Stimulated activated naive CD8-positive, alpha-beta T cell treated with anti-CD3 and anti-CD28 coated beads, Interleukin-15, Interleukin-2, amounts not matched to agents 100 ng/mL and 50 ng/mL, for 24 hours (primary cell): ENCODE data around the gene SIT1.
"Not testable (repeated sequence)": the region's sequence is repeated elsewhere in the genome, so short reads cannot be mapped to it uniquely, and the experiment has no call there.

Experiments used
- H3K27ac Mint-ChIP-seq: one replicate; pipeline ENCODE4 v1.8.0; 2021; ENCODE audit warnings: mild to moderate bottlenecking, mixed read lengths
- H3K27me3 Mint-ChIP-seq: one replicate; pipeline ENCODE4 v1.8.0; 2021; ENCODE audit warnings: mixed read lengths
- H3K36me3 Mint-ChIP-seq: one replicate; pipeline ENCODE4 v1.8.0; 2021; ENCODE audit warnings: low read depth, mixed read lengths
- H3K4me1 Mint-ChIP-seq: one replicate; pipeline ENCODE4 v1.8.0; 2021; ENCODE audit warnings: low read depth, mixed read lengths
- H3K4me3 Mint-ChIP-seq: one replicate; pipeline ENCODE4 v1.8.0; 2021; ENCODE audit warnings: mild to moderate bottlenecking, mixed read lengths
- H3K9me3 Mint-ChIP-seq: one replicate; pipeline ENCODE4 v1.8.0; 2021; ENCODE audit warnings: mixed read lengths

The SIT1 gene

GRCh38 chr9:35658137-35658967 is 7.6 kb upstream of the SIT1 start, which contains the start of gene CCDC107:
CCDC107 (plus strand) TSS chr9:35658292; CDS start chr9:35658380, 88 bp downstream.
- H3K4me1 Mint-ChIP-seq: peaks cover 68% of the 10 kb centered on the region
- H3K27me3 Mint-ChIP-seq: peaks cover 4% of the 10 kb centered on the region
- H3K4me3 Mint-ChIP-seq: peak within 1 kb of the TSS; percentile 87
- peaks cover 43% of the 10 kb centered on the region for H3K36me3 Mint-ChIP-seq
- H3K27ac Mint-ChIP-seq: peak within 1 kb of the TSS; percentile 100
- no peaks in the 10 kb centered on the region for H3K9me3 Mint-ChIP-seq

DNA sequence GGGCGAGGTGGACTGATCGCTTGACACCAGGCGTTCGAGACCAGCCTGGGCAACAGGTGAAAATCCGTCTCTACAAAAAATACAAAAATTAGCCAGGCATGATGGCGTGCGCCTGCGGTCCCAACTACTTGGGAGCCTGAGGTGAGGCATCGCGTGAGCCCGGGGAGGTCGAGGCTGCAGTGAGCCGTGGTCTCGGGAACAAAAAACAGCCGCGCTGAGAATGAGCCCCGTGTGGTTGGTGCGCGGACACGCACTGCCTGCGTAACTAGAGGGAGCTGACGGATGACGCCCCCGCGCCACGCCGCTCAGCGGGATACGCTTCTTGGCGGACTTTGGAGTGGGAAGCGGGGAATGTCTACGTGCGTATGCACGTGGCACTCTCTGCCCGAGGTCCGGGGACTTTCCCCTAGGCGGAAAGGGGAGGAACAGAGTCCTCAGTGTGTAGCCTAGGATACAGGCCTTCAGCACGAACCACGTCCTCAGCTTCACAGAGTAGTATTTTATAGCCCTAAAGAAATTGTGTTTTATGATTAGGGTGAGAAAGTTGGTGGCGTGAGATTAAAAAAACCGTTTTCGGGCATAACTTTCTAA is 6.9 kb upstream of the SIT1 start, which contains the start of gene RMRP:
Gene RMRP (minus strand): TSS at position 474 of the 591 bp plus-strand sequence.
- peaks cover 4% of the 10 kb centered on the region for H3K27me3 Mint-ChIP-seq
- peak within 1 kb of the TSS; percentile 87 for H3K4me3 Mint-ChIP-seq
- H3K36me3 Mint-ChIP-seq: peaks cover 37% of the 10 kb centered on the region
- H3K9me3 Mint-ChIP-seq: no peaks in the 10 kb centered on the region
- H3K27ac Mint-ChIP-seq: peak within 1 kb of the TSS; percentile 100
- H3K4me1 Mint-ChIP-seq: peaks cover 61% of the 10 kb centered on the region

DNA sequence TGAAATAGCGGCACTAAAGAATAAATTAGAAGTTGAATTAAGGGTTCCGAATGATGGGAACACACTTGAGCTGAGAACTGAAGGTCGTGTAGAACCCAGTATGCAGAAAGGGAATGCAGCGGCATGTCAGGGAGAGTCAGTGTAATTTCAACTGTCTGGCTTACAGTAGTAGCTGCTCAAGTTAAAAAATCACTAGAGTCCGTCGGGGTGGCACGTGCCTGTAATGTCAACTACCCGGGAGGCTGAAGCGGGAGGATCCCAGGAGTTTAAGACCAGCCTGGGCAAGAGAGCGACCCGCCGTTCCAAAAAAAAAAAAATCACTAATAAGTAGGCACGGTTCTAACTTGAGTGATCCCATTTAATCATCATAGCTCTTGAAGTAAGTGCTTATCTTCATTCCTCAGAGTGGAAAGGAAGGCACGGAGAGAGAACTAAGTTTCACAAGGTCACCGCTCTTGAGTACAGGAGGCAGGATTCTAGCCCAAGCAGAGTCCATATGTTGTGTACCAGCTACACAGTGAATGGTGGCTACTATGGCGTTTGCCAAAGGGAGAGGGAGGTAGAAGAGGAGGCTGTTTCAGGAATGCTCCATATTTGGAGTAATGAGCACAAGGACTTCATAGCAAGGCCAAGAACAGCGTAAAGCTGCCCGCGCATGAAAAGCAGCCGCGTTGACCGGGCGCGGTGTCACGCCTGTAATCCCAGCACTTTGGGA is 6.3 kb upstream of the SIT1 start:
- H3K27me3 Mint-ChIP-seq: peaks cover 4% of the 10 kb centered on the region
- peaks cover 56% of the 10 kb centered on the region for H3K4me1 Mint-ChIP-seq
- no peaks in the 10 kb centered on the region for H3K9me3 Mint-ChIP-seq
- peak overlapping the region; percentile 100 for H3K27ac Mint-ChIP-seq
- H3K4me3 Mint-ChIP-seq: peak overlapping the region; percentile 87
- peaks cover 33% of the 10 kb centered on the region for H3K36me3 Mint-ChIP-seq

DNA sequence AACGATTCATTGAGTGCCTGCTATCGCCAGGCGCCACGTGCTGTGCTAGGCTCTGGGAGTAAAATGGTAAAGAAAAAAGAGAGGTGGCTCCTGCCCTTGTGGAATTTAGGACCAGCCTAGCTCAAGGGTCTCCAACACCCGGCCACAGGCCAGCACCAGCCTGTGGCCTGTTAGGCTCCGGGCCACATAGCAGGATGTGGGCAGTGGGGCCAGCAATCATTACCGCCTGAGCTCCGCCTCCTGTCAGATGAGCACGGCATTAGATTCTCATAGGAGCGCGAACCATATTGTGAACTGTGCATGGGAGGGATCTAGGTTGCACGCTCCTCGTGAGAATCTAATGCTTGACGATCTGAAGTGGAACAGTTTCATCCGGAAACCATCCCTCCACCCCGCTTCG is 5.6 kb upstream of the SIT1 start:
- peaks cover 57% of the 10 kb centered on the region for H3K4me1 Mint-ChIP-seq
- peaks cover 4% of the 10 kb centered on the region for H3K27me3 Mint-ChIP-seq
- H3K4me3 Mint-ChIP-seq: peak overlapping the region; percentile 87
- peaks cover 29% of the 10 kb centered on the region for H3K36me3 Mint-ChIP-seq
- H3K27ac Mint-ChIP-seq: peak overlapping the region; percentile 100
- H3K9me3 Mint-ChIP-seq: no peaks in the 10 kb centered on the region

DNA sequence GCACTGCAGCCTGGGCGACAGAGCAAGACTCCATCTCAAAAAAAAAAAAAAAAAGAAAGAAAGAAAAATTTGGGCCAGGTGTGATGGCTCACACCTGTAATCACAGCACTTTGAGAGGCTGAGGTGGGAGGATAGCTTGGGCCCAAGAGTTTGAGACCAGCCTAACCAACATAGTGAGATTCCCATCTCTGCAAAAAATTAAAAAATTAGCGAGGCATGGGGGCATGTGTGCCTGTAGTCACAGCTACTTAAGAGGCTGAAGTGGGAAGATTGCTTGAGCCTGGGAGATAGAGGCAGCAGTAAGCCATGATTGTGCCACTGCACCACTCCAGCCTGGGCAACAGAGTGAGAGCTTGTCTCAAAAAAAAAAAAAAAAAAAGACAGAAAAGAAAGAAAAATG is 2.9 kb upstream of the SIT1 start:
- Mint-ChIP-seq H3K4me3 (no peak overlapping the region), H3K9me3 (no peaks in the 10 kb centered on the region), H3K27me3 (peaks cover 4% of the 10 kb centered on the region), H3K36me3 (peaks cover 4% of the 10 kb centered on the region), H3K27ac (no peak overlapping the region), H3K4me1 (peaks cover 52% of the 10 kb centered on the region)

DNA sequence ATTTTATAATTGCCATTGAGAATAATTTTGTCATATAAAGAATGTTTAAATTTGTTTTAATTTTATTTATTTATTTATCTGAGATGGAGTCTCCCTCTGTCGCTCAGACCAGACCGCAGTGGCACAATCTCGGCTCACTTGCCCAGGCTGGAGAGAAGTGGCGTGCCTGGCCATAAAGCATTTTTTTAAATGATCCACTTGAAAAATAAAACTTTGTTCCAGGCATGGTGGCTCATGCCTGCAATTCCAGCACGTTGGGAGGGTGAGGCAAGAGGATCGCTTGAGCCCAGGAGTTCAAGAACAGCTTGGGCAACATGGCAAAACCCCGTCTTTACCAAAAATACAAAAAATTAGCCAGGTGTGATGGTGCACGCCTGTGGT is 2.1 kb upstream of the SIT1 start:
- H3K36me3 Mint-ChIP-seq: peaks cover 2% of the 10 kb centered on the region
- peaks cover 57% of the 10 kb centered on the region for H3K4me1 Mint-ChIP-seq
- no peak overlapping the region for H3K27ac Mint-ChIP-seq
- peaks cover 2% of the 10 kb centered on the region for H3K27me3 Mint-ChIP-seq
- no peak overlapping the region for H3K4me3 Mint-ChIP-seq
- H3K9me3 Mint-ChIP-seq: no peaks in the 10 kb centered on the region

GRCh38 chr9:35651956-35652828 is 1.5 kb upstream of the SIT1 start:
- no peaks in the 10 kb centered on the region for H3K27me3 Mint-ChIP-seq
- no peaks in the 10 kb centered on the region for H3K36me3 Mint-ChIP-seq
- H3K27ac Mint-ChIP-seq: peak overlapping the region; percentile 92
- H3K4me3 Mint-ChIP-seq: peak overlapping the region; percentile 86
- H3K9me3 Mint-ChIP-seq: no peaks in the 10 kb centered on the region
- H3K4me1 Mint-ChIP-seq: peaks cover 57% of the 10 kb centered on the region

DNA sequence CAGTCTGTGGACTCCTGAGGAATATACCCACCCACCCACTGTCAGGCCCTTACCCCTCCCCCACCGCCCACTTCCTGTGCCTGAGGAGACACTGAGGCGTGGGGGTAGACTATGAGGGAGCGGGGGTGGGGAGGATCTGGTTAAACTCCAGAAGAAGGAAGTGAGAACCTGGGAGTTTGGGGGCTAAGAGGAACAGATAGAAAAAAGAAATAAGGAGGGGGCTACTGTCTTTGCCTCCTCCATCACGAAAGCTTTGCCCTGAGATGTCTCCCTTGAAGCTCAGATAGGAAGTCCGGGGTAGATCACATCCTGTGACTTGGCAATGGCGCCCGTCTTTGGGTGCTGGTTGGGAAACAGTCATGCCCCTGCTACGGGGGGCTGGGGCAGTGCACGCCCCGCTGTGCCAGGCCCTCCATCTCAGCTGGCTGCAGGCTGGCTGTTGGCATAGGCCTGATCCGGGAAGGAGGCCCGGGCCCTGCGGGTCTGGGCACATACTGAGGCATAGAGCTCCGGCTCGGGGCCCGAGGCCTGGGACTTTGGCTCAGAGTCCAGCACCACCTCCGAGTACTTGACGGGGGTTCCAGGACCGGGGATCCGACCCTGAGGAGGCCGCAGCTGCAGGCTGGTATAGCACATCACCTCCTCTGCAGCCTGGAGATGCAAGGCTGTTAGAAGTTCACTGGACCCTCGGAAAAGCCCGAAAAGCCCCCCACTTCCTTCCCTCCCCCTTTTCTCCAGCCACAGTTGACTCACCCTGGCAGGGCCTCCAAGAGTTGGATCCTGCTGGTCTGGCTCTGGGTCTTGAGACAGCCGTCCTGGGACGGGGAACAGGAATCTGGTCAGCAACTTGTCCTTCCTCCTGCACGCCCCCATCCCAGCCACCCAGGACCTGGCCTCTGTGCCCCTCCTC is 1.0 kb downstream of the SIT1 start:
- peak overlapping the region; percentile 92 for H3K27ac Mint-ChIP-seq
- H3K36me3 Mint-ChIP-seq: peaks cover 1% of the 10 kb centered on the region
- H3K4me1 Mint-ChIP-seq: peaks cover 65% of the 10 kb centered on the region
- no peaks in the 10 kb centered on the region for H3K27me3 Mint-ChIP-seq
- H3K9me3 Mint-ChIP-seq: no peaks in the 10 kb centered on the region
- H3K4me3 Mint-ChIP-seq: peak overlapping the region; percentile 86

- Mint-ChIP-seq H3K27ac (peak overlapping the region; percentile 98), H3K4me1 (peaks cover 68% of the 10 kb centered on the region), H3K27me3 (no peaks in the 10 kb centered on the region), H3K9me3 (no peaks in the 10 kb centered on the region), H3K36me3 (peaks cover 6% of the 10 kb centered on the region), H3K4me3 (peak overlapping the region; percentile 88)
Observed at GRCh38 chr9:35646533-35647265, 4.0 kb downstream of the SIT1 start.

DNA sequence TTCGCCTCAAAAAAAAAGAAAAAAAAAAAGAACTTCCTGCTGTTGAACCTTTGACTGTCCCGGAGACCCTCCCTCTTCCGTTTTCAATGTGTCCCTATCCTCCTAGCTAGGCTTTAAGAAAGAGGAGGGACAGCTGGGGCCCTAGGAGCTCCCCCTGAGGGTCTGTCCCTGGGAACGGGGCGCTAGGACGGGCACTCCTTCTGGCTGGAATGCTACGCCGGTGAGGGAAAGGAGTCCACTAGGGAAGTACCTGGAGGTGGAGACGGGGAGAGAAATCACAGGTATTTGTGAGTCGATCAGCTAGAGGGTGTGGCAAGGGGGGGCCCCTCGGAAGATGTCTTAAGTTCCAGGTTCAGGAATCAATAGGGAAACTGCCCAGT is 4.6 kb downstream of the SIT1 start:
- no peaks in the 10 kb centered on the region for H3K9me3 Mint-ChIP-seq

DNA sequence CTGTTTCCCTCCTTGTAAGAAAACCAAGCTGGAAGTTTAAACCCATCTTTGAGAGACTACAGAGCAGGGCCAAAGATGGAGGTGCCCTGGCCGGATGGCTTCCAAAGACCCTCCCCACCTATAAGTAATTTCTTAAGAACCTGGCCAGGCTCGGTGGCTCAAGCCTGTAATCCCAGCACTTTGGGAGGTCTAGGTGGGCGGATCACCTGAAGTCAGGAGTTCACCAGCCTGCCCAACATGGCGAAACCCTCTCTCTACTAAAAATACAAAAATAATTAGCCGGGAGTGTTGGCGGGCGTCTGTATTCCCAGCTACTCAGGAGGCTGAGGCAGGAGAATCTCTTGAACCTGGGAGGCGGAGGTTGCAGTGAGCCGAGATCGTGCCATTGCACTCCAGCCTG is 5.0 kb downstream of the SIT1 start:
- H3K9me3 Mint-ChIP-seq, H3K27me3 Mint-ChIP-seq: not testable (repeated sequence)
- H3K4me1 Mint-ChIP-seq: peaks cover 68% of the 10 kb centered on the region
- H3K4me3 Mint-ChIP-seq: peak overlapping the region; percentile 88
- peak overlapping the region; percentile 98 for H3K27ac Mint-ChIP-seq
- peaks cover 16% of the 10 kb centered on the region for H3K36me3 Mint-ChIP-seq

More for the DNA sequence above, 4.6 kb downstream of the SIT1 start:
- no peaks in the 10 kb centered on the region for H3K27me3 Mint-ChIP-seq
- H3K4me3 Mint-ChIP-seq: peak overlapping the region; percentile 88
- peak overlapping the region; percentile 98 for H3K27ac Mint-ChIP-seq
- peaks cover 12% of the 10 kb centered on the region for H3K36me3 Mint-ChIP-seq
- peaks cover 68% of the 10 kb centered on the region for H3K4me1 Mint-ChIP-seq

DNA sequence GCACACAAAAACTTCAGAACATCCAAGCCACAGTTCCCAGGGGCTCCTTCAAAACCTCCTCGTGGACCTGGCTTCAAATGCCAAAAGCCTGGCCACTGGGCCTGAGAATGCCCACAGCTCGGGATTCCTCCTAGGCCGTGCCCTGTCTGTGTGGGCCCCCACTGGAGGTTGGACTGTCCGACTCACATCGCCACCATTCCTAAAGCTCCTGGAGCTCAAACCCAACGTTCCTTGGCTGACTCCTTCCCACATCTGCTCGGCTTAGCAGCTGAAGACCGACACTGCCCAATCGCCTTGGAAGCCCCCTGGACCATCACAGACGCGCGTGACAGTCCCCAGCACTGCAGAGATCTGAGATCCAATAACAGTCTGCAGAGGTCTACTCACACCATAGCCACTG is 7.7 kb downstream of the SIT1 start:
- Mint-ChIP-seq H3K9me3 (peaks cover 5% of the 10 kb centered on the region), H3K4me1 (peaks cover 70% of the 10 kb centered on the region), H3K27me3 (no peaks in the 10 kb centered on the region), H3K36me3 (peaks cover 24% of the 10 kb centered on the region), H3K27ac (no peak overlapping the region), H3K4me3 (no peak overlapping the region)

- H3K27me3 Mint-ChIP-seq, H3K9me3 Mint-ChIP-seq, H3K27ac Mint-ChIP-seq, H3K4me3 Mint-ChIP-seq: not testable (repeated sequence)
- H3K4me1 Mint-ChIP-seq: peaks cover 73% of the 10 kb centered on the region
- peaks cover 24% of the 10 kb centered on the region for H3K36me3 Mint-ChIP-seq
Observed at GRCh38 chr9:35641478-35641877, 9.3 kb downstream of the SIT1 start.
